DND-41 (cell line): Measurements from ENCODE around the gene KAT2B.

Experiments used
- ATAC-seq: fragments of 200-7000 bp; cut with Tn5 transposase; 3 replicates; pipeline ENCODE4 v1.9.1; 2021; ENCODE audit warnings: low read depth; ENCODE audit not compliant: insufficient read depth
- DNase-seq: peaks from one replicate; pipeline ENCODE4 v3.0.0-alpha.2; 2020
- H2AFZ ChIP-seq: 2 replicates; pipeline ENCODE4 v1.6.0; 2012; ENCODE audit warnings: low read depth, low read length
- H3K27ac ChIP-seq: 2 replicates; pipeline ENCODE4 v1.5.1; 2012; ENCODE audit warnings: low read length, inconsistent platforms
- H3K27me3 ChIP-seq: fragments of 200-600 bp; sonication (generic); 2 replicates; pipeline ENCODE4 v1.6.0; 2012; ENCODE audit warnings: low read length, mild to moderate bottlenecking, inconsistent platforms; ENCODE audit not compliant: insufficient read depth, poor library complexity
- H3K36me3 ChIP-seq: 2 replicates; pipeline ENCODE4 v1.5.1; 2012; ENCODE audit warnings: low read length, inconsistent platforms; ENCODE audit not compliant: insufficient read depth
- H3K4me1 ChIP-seq: 2 replicates; pipeline ENCODE4 v1.5.1; 2012; ENCODE audit warnings: mild to moderate bottlenecking, low read length; ENCODE audit not compliant: insufficient read depth
- H3K4me2 ChIP-seq: 2 replicates; pipeline ENCODE4 v1.6.0; 2012; ENCODE audit warnings: mild to moderate bottlenecking, moderate library complexity, low read length, inconsistent platforms; ENCODE audit not compliant: insufficient read depth
- H3K4me3 ChIP-seq, 2 experiments: fragments of 200-600 bp in 1 of 2; shearing (Covaris generic) in 1 of 2; 2 replicates each; pipeline ENCODE4 v1.5.1; 2012 to 2016; ENCODE audit warnings: inconsistent platforms in 2 of 2, low read length in 2 of 2, mild to moderate bottlenecking in 2 of 2, low read depth in 1 of 2, moderate library complexity in 1 of 2
- H3K79me2 ChIP-seq: 2 replicates; pipeline ENCODE4 v1.6.0; 2012; ENCODE audit warnings: low read length, inconsistent platforms; ENCODE audit not compliant: insufficient read depth
- H3K9ac ChIP-seq: 2 replicates; pipeline ENCODE4 v1.6.0; 2012; ENCODE audit warnings: low read depth, mild to moderate bottlenecking, inconsistent platforms, low read length, moderate library complexity
- H3K9me3 ChIP-seq: 2 replicates; pipeline ENCODE4 v1.5.1; 2012; ENCODE audit warnings: low read length, moderate library complexity, mild to moderate bottlenecking, inconsistent platforms; ENCODE audit not compliant: insufficient read depth, severe bottlenecking
- H4K20me1 ChIP-seq: 2 replicates; pipeline ENCODE4 v1.6.0; 2012; ENCODE audit warnings: low read length; ENCODE audit not compliant: insufficient read depth
- EZH2 ChIP-seq: IDR thresholded peaks from 3 replicates; pipeline ENCODE4 v1.6.1; 2012; ENCODE audit warnings: borderline replicate concordance, low read depth, mild to moderate bottlenecking, moderate library complexity, low read length, inconsistent platforms; ENCODE audit not compliant: severe bottlenecking
- TF ChIP-seq, protein P1 (sequence below): IDR thresholded peaks from 2 replicates; pipeline ENCODE4 v1.5.1; 2012; ENCODE audit warnings: borderline replicate concordance, low read length, moderate library complexity, mild to moderate bottlenecking; ENCODE audit not compliant: poor library complexity, severe bottlenecking; ENCODE audit errors: extremely low read depth

KAT2B gene

DNA sequence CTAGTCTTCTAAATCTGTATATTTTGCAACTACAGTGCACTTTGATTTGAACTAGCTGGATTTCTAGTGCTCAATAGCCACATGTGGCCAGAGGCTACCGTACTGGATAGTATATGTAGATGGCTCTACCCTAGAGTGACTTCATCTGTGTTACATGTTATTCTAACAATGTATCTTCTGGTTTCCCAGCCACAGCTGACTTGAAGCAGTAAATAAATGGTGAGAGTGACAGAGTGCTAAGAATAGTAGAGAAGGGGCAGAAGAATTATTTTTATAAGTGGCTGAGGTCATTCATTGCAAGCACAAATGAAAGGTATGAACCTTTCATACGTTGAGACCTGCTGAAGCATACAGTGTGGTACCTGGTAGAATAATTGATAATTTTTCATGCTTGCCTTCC lies 30.9 kb downstream of the KAT2B start:
- Histone ChIP-seq H3K79me2 (no peaks in the 10 kb centered on the region), H3K4me1 (0 out of 2 replicates have a peak, but pooled peaks cover 2% of the 10 kb centered on the region), H3K9me3 (no peaks in the 10 kb centered on the region), H4K20me1 (no peaks in the 10 kb centered on the region), H3K36me3 (no peaks in the 10 kb centered on the region; the same call in 1 of the 2 replicates), H2AFZ (no peak overlapping the region), H3K4me2 (no peak overlapping the region), H3K9ac (no peak overlapping the region), H3K27ac (no peak overlapping the region), H3K27me3 (no peaks in the 10 kb centered on the region), H3K4me3 (no peak overlapping the region)
- ATAC-seq, result no peak
- TF ChIP-seq, protein P1, sequence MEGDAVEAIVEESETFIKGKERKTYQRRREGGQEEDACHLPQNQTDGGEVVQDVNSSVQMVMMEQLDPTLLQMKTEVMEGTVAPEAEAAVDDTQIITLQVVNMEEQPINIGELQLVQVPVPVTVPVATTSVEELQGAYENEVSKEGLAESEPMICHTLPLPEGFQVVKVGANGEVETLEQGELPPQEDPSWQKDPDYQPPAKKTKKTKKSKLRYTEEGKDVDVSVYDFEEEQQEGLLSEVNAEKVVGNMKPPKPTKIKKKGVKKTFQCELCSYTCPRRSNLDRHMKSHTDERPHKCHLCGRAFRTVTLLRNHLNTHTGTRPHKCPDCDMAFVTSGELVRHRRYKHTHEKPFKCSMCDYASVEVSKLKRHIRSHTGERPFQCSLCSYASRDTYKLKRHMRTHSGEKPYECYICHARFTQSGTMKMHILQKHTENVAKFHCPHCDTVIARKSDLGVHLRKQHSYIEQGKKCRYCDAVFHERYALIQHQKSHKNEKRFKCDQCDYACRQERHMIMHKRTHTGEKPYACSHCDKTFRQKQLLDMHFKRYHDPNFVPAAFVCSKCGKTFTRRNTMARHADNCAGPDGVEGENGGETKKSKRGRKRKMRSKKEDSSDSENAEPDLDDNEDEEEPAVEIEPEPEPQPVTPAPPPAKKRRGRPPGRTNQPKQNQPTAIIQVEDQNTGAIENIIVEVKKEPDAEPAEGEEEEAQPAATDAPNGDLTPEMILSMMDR, result no peak
- TF ChIP-seq EZH2, result no peak
- DNase-seq, result no peak

DNA sequence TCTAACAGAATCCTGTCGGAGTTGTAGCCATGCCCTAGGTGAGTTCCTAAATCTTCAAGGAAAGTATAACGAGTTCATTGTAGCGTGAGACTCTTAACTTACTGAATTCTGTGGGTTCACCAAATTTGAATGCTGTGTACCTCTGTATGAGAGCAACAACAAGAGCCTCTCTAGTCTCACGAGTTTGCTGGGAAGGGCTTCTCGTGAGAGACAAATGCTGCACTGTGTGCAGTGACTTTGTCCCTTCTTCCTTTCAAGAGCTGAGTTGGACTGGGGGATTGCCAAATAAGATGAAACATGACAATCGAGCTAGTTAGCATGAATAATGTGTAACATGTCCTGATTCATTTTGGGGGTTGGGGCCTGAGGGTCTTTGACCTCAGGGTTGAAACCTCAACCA lies 32.2 kb downstream of the KAT2B start:
- Histone ChIP-seq H3K79me2 (no peaks in the 10 kb centered on the region), H4K20me1 (no peaks in the 10 kb centered on the region), H3K36me3 (no peaks in the 10 kb centered on the region; the same call in 1 of the 2 replicates), H3K27me3 (no peaks in the 10 kb centered on the region), H3K9me3 (no peaks in the 10 kb centered on the region), H2AFZ (no peak overlapping the region), H3K4me2 (no peak overlapping the region), H3K9ac (no peak overlapping the region), H3K4me1 (no peaks in the 10 kb centered on the region), H3K4me3 (no peak overlapping the region), H3K27ac (no peak overlapping the region)
- DNase-seq (no peak), ATAC-seq (no peak)
- TF ChIP-seq, protein P1, result no peak
- no peak for TF ChIP-seq EZH2

DNA sequence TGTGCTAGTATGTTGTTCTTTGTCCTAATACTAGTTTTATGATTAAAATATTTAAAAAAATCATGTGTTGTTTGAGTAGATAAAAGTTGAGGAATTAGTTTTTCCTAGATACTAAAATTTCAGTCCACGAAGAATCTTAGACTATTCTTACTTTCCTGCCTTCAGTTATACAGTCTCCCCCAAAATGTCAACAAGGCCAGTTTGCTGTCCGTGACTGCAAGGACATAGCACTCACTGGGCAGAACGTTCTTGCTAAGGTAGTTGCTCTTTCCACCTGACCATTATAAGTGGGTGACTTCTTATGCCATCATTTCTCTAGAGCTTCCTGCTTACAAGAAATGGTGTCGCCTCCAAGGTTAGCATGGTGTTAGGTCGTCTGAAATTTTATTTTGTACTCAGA lies 32.8 kb downstream of the KAT2B start:
- H3K9ac ChIP-seq, result no peak overlapping the region
- H3K27ac ChIP-seq, result no peak overlapping the region
- H3K27me3 ChIP-seq, result no peaks in the 10 kb centered on the region
- H4K20me1 ChIP-seq, result no peaks in the 10 kb centered on the region
- no peaks in the 10 kb centered on the region; the same call in 1 of the 2 replicates for H3K36me3 ChIP-seq
- ATAC-seq (no peak), DNase-seq (no peak)
- H3K4me2 ChIP-seq, result no peak overlapping the region
- no peak overlapping the region for H3K4me3 ChIP-seq
- TF ChIP-seq EZH2, result no peak
- TF ChIP-seq, protein P1, result no peak
- no peak overlapping the region for H2AFZ ChIP-seq
- H3K9me3 ChIP-seq, result no peaks in the 10 kb centered on the region
- no peaks in the 10 kb centered on the region for H3K4me1 ChIP-seq
- no peaks in the 10 kb centered on the region for H3K79me2 ChIP-seq

DNA sequence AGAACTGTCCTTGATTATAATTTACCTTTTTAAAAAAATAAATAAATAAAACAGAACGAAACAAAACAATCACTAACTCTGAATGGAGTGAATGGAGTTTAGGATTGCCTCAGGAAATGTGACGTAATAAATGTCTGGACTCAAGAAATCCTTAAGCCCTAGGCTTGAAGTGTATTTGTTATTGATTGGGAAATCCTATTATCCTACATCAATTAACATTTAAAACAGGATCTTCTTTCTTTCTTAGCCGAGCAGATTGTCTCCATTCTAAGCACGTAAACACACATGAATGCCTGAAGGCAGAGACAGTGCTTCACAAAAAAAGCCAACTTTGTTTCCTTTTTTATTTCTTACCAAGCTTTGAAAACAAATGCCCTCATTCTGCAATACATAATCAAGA lies 33.4 kb downstream of the KAT2B start:
- Histone ChIP-seq H3K4me3 (no peak overlapping the region), H3K27ac (no peak overlapping the region), H4K20me1 (no peaks in the 10 kb centered on the region), H3K36me3 (no peaks in the 10 kb centered on the region; the same call in 1 of the 2 replicates), H3K9ac (no peak overlapping the region), H3K4me1 (no peaks in the 10 kb centered on the region), H2AFZ (no peak overlapping the region), H3K79me2 (no peaks in the 10 kb centered on the region), H3K27me3 (no peaks in the 10 kb centered on the region), H3K4me2 (no peak overlapping the region), H3K9me3 (no peaks in the 10 kb centered on the region)
- DNase-seq (no peak), ATAC-seq (no peak)
- TF ChIP-seq EZH2, result no peak
- TF ChIP-seq, protein P1, result no peak
